ENCODE measurements around the gene COQ10B.

Gene COQ10B

GRCh38 chr2:197500503-197501131 lies 47.3 kb downstream of the COQ10B start:
- no peaks in the 10 kb centered on the region for H3K27me3 Mint-ChIP-seq (ENCODE audit: low read depth)
- H3K4me1 Mint-ChIP-seq (ENCODE audit: low read depth): peaks cover 48% of the 10 kb centered on the region
- peak overlapping the region; percentile 92 for H3K4me3 Mint-ChIP-seq
- H3K27ac Mint-ChIP-seq: peak overlapping the region; percentile 98
- peaks cover 43% of the 10 kb centered on the region for H3K36me3 Mint-ChIP-seq (ENCODE audit: low read depth)
- H3K9me3 Mint-ChIP-seq: no peaks in the 10 kb centered on the region

DNA sequence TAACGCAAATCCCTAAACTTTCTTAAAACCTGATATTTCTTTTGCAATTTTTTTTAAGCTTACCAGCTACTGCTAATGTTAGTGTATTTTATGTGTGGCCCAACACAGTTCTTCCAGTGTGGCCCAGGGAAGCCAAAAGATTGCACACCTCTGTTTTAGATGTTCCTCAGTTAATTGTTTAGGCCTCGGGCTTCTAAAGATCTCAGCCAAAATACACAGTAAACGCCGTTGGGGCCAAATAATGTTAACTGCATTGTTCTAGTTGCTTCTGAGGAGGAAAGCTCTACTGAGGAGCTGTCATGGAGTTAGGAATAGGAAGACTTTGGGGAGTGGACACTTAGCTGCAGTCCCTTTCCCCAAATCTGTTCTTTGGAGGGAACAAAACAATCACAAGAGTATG lies 48.8 kb downstream of the COQ10B start:
- peaks cover 30% of the 10 kb centered on the region for H3K36me3 Mint-ChIP-seq (ENCODE audit: low read depth)
- peak overlapping the region; percentile 32 for H3K27ac Mint-ChIP-seq
- H3K27me3 Mint-ChIP-seq (ENCODE audit: low read depth): no peaks in the 10 kb centered on the region
- H3K4me1 Mint-ChIP-seq (ENCODE audit: low read depth): peaks cover 32% of the 10 kb centered on the region
- no peaks in the 10 kb centered on the region for H3K9me3 Mint-ChIP-seq
- peak overlapping the region; percentile 66 for H3K4me3 Mint-ChIP-seq

- H3K9me3 Mint-ChIP-seq: no peaks in the 10 kb centered on the region
- no peak overlapping the region for H3K4me3 Mint-ChIP-seq
- H3K36me3 Mint-ChIP-seq (ENCODE audit: low read depth): peaks cover 25% of the 10 kb centered on the region
- peaks cover 27% of the 10 kb centered on the region for H3K4me1 Mint-ChIP-seq (ENCODE audit: low read depth)
- H3K27me3 Mint-ChIP-seq (ENCODE audit: low read depth): no peaks in the 10 kb centered on the region
- H3K27ac Mint-ChIP-seq: peak overlapping the region; percentile 26
These were observed 49.3 kb downstream of the COQ10B start for GRCh38 chr2:197502685-197503084.

- Mint-ChIP-seq H3K4me3 (no peak overlapping the region), H3K9me3 (no peaks in the 10 kb centered on the region), H3K4me1 (ENCODE audit: low read depth) (peaks cover 20% of the 10 kb centered on the region), H3K27ac (no peak overlapping the region), H3K36me3 (ENCODE audit: low read depth) (peaks cover 17% of the 10 kb centered on the region), H3K27me3 (ENCODE audit: low read depth) (no peaks in the 10 kb centered on the region)
These were observed 50.6 kb downstream of the COQ10B start for GRCh38 chr2:197504000-197504399.

GRCh38 chr2:197504512-197504911 lies 51.2 kb downstream of the COQ10B start:
- Mint-ChIP-seq H3K27ac (no peak overlapping the region), H3K4me1 (ENCODE audit: low read depth) (peaks cover 20% of the 10 kb centered on the region), H3K36me3 (ENCODE audit: low read depth) (peaks cover 16% of the 10 kb centered on the region), H3K9me3 (no peaks in the 10 kb centered on the region), H3K27me3 (ENCODE audit: low read depth) (no peaks in the 10 kb centered on the region), H3K4me3 (no peak overlapping the region)

- H3K36me3 Mint-ChIP-seq (ENCODE audit: low read depth): peaks cover 12% of the 10 kb centered on the region
- H3K9me3 Mint-ChIP-seq: no peaks in the 10 kb centered on the region
- no peak overlapping the region for H3K4me3 Mint-ChIP-seq
- no peak overlapping the region for H3K27ac Mint-ChIP-seq
- peaks cover 18% of the 10 kb centered on the region for H3K4me1 Mint-ChIP-seq (ENCODE audit: low read depth)
- H3K27me3 Mint-ChIP-seq (ENCODE audit: low read depth): no peaks in the 10 kb centered on the region
These were observed 53.3 kb downstream of the COQ10B start for GRCh38 chr2:197506658-197507057.

- H3K36me3 Mint-ChIP-seq (ENCODE audit: low read depth): peaks cover 4% of the 10 kb centered on the region
- H3K9me3 Mint-ChIP-seq: no peaks in the 10 kb centered on the region
- H3K4me1 Mint-ChIP-seq (ENCODE audit: low read depth): peaks cover 24% of the 10 kb centered on the region
- H3K27me3 Mint-ChIP-seq (ENCODE audit: low read depth): no peaks in the 10 kb centered on the region
- H3K27ac Mint-ChIP-seq: no peak overlapping the region
- no peak overlapping the region for H3K4me3 Mint-ChIP-seq
These were observed 60.6 kb downstream of the COQ10B start for GRCh38 chr2:197513915-197514314.

- H3K9me3 Mint-ChIP-seq: no peaks in the 10 kb centered on the region
- peak overlapping the region; percentile 97 for H3K4me3 Mint-ChIP-seq
- no peaks in the 10 kb centered on the region for H3K27me3 Mint-ChIP-seq (ENCODE audit: low read depth)
- peak overlapping the region; percentile 89 for H3K27ac Mint-ChIP-seq
- peaks cover 28% of the 10 kb centered on the region for H3K4me1 Mint-ChIP-seq (ENCODE audit: low read depth)
- H3K36me3 Mint-ChIP-seq (ENCODE audit: low read depth): peaks cover 6% of the 10 kb centered on the region
These were observed 61.4 kb downstream of the COQ10B start for GRCh38 chr2:197514754-197515153.

GRCh38 chr2:197515315-197515738 lies 62.0 kb downstream of the COQ10B start:
- Mint-ChIP-seq H3K4me3 (peak overlapping the region; percentile 97), H3K27me3 (ENCODE audit: low read depth) (no peaks in the 10 kb centered on the region), H3K9me3 (no peaks in the 10 kb centered on the region), H3K36me3 (ENCODE audit: low read depth) (peaks cover 8% of the 10 kb centered on the region), H3K27ac (peak overlapping the region; percentile 89), H3K4me1 (ENCODE audit: low read depth) (peaks cover 28% of the 10 kb centered on the region)

DNA sequence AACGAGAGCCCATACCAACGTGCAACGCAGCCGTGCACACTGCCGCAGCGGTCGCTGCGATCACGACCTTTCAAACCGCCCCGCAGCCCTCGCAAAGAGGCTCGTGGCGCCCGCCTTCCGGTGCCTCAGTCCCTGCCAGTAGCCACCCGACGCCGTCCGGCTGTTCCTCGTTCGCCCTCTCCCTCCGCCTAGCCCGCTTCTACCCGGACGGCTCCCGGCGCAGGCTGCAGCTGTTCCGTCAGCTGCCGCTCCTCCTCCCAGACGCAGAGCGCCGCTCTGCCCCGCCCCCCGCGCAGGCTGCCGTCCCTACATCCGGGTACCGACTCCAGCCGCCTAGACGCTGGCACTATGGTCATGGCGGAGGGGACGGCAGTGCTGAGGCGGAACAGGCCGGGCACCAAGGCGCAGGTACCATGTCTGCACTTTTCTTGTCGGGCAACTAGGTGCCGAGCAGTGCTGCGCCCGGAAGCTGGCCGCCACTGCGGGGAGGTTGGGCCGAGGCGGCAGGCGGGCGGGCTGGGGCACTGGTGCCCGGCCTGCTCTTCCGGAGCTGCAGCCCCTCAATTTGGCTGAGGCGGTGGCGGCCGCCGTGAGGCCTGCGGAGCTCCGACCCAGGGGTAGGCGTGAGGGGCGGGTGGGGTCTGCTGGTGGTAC lies 62.5 kb downstream of the COQ10B start, which contains the start of gene MOB4:
TSS of gene MOB4 (plus strand) at position 328 of the 654 bp plus-strand sequence. CDS start at position 349, 21 bp downstream.
- peaks cover 31% of the 10 kb centered on the region for H3K4me1 Mint-ChIP-seq (ENCODE audit: low read depth)
- peak within 1 kb of the TSS; percentile 90 for H3K27ac Mint-ChIP-seq
- peaks cover 12% of the 10 kb centered on the region for H3K36me3 Mint-ChIP-seq (ENCODE audit: low read depth)
- no peaks in the 10 kb centered on the region for H3K9me3 Mint-ChIP-seq
- H3K4me3 Mint-ChIP-seq: peak within 1 kb of the TSS; percentile 97
- H3K27me3 Mint-ChIP-seq (ENCODE audit: low read depth): no peaks in the 10 kb centered on the region

DNA sequence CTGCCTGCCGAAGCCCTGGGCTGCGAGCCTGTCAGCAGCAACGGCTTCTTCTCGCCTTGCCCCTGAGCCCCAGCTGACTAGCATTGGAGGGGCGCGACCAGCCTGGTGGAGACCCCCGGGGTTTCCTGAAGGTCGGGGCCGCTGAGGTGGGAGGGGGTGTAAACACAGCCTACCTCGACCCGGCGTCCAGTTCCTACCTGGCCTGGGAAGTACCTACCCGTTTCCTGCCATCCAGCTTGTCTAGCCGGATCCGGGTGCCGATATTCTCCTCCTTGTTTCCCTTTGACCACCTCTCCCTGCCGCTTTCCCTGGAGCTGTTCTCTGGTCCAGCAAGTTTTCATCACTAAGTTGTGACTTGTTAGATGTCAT lies 63.0 kb downstream of the COQ10B start:
- no peaks in the 10 kb centered on the region for H3K27me3 Mint-ChIP-seq (ENCODE audit: low read depth)
- H3K27ac Mint-ChIP-seq: peak overlapping the region; percentile 90
- H3K36me3 Mint-ChIP-seq (ENCODE audit: low read depth): peaks cover 15% of the 10 kb centered on the region
- H3K4me3 Mint-ChIP-seq: peak overlapping the region; percentile 97
- no peaks in the 10 kb centered on the region for H3K9me3 Mint-ChIP-seq
- H3K4me1 Mint-ChIP-seq (ENCODE audit: low read depth): peaks cover 33% of the 10 kb centered on the region

DNA sequence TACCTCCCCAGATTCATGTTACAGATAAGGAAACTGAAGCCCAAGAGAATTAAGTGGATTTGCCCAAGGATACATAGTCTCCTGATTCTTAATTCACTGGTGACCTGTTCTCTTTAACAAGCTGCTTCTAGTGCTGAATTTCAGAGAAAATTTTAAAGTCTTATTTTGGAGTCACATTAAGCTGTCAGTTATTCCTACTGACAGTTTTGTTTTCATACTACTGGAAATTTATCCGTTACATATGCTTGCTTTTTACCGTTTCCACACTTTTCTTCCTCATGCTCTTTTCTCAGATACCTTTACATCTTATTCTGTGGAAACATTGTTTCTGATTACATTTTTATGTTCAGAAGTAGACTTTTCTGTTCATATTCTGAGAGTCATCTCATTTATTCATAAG lies 63.8 kb downstream of the COQ10B start:
- H3K4me3 Mint-ChIP-seq: peak overlapping the region; percentile 97
- peaks cover 33% of the 10 kb centered on the region for H3K4me1 Mint-ChIP-seq (ENCODE audit: low read depth)
- no peaks in the 10 kb centered on the region for H3K27me3 Mint-ChIP-seq (ENCODE audit: low read depth)
- H3K27ac Mint-ChIP-seq: no peak overlapping the region
- no peaks in the 10 kb centered on the region for H3K9me3 Mint-ChIP-seq
- H3K36me3 Mint-ChIP-seq (ENCODE audit: low read depth): peaks cover 15% of the 10 kb centered on the region

Measured in T-helper 1 cell treated with Interleukin-12 subunit alpha and Interleukin-12 subunit beta and Interleukin-4 antibody, amounts not matched to agents 30 μg/mL and 1 μg/mL, for 36 hours (primary cell).